Measurements from ENCODE around the gene MACO1.
"Not testable (repeated sequence)": the region's sequence is repeated elsewhere in the genome, so short reads cannot be mapped to it uniquely, and the experiment has no call there.

MACO1 gene

GRCh38 chr1:25435397-25436108, 4.9 kb downstream of the MACO1 start:
- Mint-ChIP-seq H3K27me3 (no peaks in the 10 kb centered on the region), H3K4me1 (peaks cover 62% of the 10 kb centered on the region), H3K27ac (peak overlapping the region; percentile 54), H3K9me3 (no peaks in the 10 kb centered on the region), H3K36me3 (no peaks in the 10 kb centered on the region), H3K4me3 (peak overlapping the region; percentile 32)
- ATAC-seq = no peak

DNA sequence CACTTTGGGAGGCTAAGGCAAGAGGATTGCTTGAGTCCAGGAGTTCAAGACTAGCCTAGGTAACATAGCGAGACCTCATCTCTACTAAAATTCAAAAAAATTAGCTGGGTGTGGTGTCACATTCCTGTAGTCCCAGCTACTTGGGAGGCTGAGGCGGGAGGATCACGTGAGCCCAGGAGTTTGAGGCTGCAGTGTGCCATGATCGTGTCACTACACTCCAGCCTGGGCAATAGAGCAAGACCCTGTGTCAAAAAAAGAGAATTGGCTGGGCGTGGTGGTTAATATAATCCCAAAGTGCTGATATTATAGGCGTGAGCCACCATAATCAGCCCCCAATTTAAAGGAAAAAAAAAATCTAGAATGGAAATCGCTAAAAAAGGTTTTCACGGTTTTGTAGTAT, 7.0 kb downstream of the MACO1 start:
- H3K27ac Mint-ChIP-seq = no peak overlapping the region
- no peak for ATAC-seq
- no peaks in the 10 kb centered on the region for H3K36me3 Mint-ChIP-seq
- peaks cover 68% of the 10 kb centered on the region for H3K4me1 Mint-ChIP-seq
- no peak overlapping the region for H3K4me3 Mint-ChIP-seq
- no peaks in the 10 kb centered on the region for H3K27me3 Mint-ChIP-seq
- no peaks in the 10 kb centered on the region for H3K9me3 Mint-ChIP-seq

GRCh38 chr1:25439287-25439686, 8.6 kb downstream of the MACO1 start:
- ATAC-seq = no peak
- Mint-ChIP-seq H3K4me1 (peaks cover 59% of the 10 kb centered on the region), H3K9me3 (no peaks in the 10 kb centered on the region)

DNA sequence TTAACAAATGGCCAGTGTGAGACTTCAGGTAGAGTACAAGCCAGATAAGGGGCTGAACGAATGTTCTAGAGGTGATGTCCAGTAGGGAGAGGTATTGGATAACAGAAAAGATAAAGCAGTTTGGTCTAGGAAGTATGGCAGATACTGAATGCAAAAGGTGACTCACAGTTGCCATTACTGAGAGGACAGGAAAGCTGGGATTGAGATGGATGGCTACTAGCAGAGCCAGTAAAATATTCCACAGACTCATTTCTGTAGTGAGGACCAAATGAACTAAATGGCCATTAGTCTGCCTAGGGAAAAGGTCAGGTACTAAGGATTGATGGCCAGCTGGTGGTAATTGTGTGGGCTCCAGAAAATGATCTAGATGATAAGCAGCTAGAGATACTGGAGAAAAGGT, 11.5 kb downstream of the MACO1 start:
- no peak overlapping the region for H3K4me3 Mint-ChIP-seq
- no peak for ATAC-seq
- H3K36me3 Mint-ChIP-seq = peaks cover 4% of the 10 kb centered on the region
- no peaks in the 10 kb centered on the region for H3K27me3 Mint-ChIP-seq
- H3K4me1 Mint-ChIP-seq = peaks cover 41% of the 10 kb centered on the region
- H3K9me3 Mint-ChIP-seq = no peaks in the 10 kb centered on the region
- no peak overlapping the region for H3K27ac Mint-ChIP-seq

More at GRCh38 chr1:25439287-25439686, 8.6 kb downstream of the MACO1 start:
- no peaks in the 10 kb centered on the region for H3K36me3 Mint-ChIP-seq
- no peak overlapping the region for H3K4me3 Mint-ChIP-seq
- no peak overlapping the region for H3K27ac Mint-ChIP-seq
- no peaks in the 10 kb centered on the region for H3K27me3 Mint-ChIP-seq

DNA sequence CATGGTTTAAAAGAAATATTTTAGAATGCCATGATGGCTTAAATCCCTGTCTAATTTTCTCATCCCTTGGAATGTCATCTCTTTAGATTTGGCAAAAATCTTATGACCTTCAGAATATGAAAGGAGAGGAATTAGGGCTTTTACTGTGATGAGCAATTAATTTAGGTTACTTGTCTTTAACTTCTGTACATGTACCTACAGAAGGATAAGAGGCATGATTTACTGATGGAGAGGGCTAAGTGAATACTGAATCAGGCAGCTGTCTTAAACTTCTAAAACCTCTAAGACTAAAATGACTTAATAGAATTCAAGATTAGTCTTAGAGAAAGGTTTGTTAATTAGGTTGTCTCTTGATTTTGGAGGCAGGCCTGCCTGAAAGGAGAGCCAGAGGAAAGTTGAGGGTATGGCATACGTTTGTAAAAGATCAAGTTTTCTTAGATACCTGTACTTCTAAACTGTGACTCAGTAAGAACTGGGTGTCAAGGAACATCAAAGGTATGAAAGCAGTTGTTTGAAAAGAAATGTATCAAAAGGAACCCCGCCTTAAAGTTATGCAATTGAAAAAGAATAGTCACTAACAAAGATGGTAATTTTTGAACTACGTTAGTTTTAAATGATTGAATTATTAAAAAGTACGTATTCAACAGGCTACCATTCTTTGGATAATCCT, 12.5 kb downstream of the MACO1 start:
- Mint-ChIP-seq H3K4me3 (no peak overlapping the region), H3K36me3 (peaks cover 6% of the 10 kb centered on the region), H3K27ac (no peak overlapping the region), H3K4me1 (peaks cover 43% of the 10 kb centered on the region), H3K27me3 (no peaks in the 10 kb centered on the region), H3K9me3 (no peaks in the 10 kb centered on the region)
- no peak for ATAC-seq

GRCh38 chr1:25444604-25445003, 13.9 kb downstream of the MACO1 start:
- H3K27me3 Mint-ChIP-seq = not testable (repeated sequence)

GRCh38 chr1:25445993-25446538, 15.4 kb downstream of the MACO1 start:
- Mint-ChIP-seq H3K27me3 (no peaks in the 10 kb centered on the region), H3K4me3 (no peak overlapping the region), H3K4me1 (peaks cover 50% of the 10 kb centered on the region), H3K36me3 (peaks cover 13% of the 10 kb centered on the region), H3K27ac (no peak overlapping the region), H3K9me3 (no peaks in the 10 kb centered on the region)
- no peak for ATAC-seq

More at GRCh38 chr1:25444604-25445003, 13.9 kb downstream of the MACO1 start:
- H3K27ac Mint-ChIP-seq, ATAC-seq, H3K4me3 Mint-ChIP-seq, H3K36me3 Mint-ChIP-seq, H3K9me3 Mint-ChIP-seq: not testable (repeated sequence)
- H3K4me1 Mint-ChIP-seq = peaks cover 43% of the 10 kb centered on the region

DNA sequence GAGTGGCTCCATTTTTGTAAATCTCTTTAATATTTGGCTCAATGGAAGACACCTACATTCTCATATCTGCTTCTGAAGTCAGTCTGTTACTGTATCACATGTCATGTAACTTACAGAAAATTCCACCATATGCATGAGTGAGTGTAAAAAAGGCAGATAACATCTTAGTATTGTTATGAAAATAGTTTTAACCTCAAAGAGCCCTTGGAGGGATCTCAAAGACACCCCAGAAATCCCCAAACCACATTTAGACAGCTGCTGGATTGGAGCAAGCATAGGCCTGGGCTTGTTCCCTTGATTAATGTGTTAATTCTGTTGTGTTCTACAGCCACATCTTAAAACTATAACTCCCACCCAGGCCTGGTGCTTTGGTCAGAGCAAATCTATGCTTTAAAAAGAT, 16.9 kb downstream of the MACO1 start:
- Mint-ChIP-seq H3K4me1 (peaks cover 47% of the 10 kb centered on the region), H3K27ac (peak overlapping the region; percentile 46), H3K9me3 (no peaks in the 10 kb centered on the region)

GRCh38 chr1:25450891-25451290, 20.2 kb downstream of the MACO1 start:
- Mint-ChIP-seq H3K9me3 (no peaks in the 10 kb centered on the region), H3K27ac (no peak overlapping the region), H3K4me1 (peaks cover 38% of the 10 kb centered on the region), H3K4me3 (no peak overlapping the region), H3K36me3 (peaks cover 28% of the 10 kb centered on the region), H3K27me3 (no peaks in the 10 kb centered on the region)
- no peak for ATAC-seq

More for the DNA sequence above, 16.9 kb downstream of the MACO1 start:
- H3K4me3 Mint-ChIP-seq = no peak overlapping the region
- peak; percentile 85 for ATAC-seq
- peaks cover 13% of the 10 kb centered on the region for H3K36me3 Mint-ChIP-seq
- no peaks in the 10 kb centered on the region for H3K27me3 Mint-ChIP-seq

GRCh38 chr1:25451908-25452307, 21.2 kb downstream of the MACO1 start:
- Mint-ChIP-seq H3K27me3 (no peaks in the 10 kb centered on the region), H3K4me3 (no peak overlapping the region), H3K27ac (no peak overlapping the region), H3K4me1 (peaks cover 32% of the 10 kb centered on the region), H3K36me3 (peaks cover 35% of the 10 kb centered on the region), H3K9me3 (no peaks in the 10 kb centered on the region)
- peak; percentile 54 for ATAC-seq

DNA sequence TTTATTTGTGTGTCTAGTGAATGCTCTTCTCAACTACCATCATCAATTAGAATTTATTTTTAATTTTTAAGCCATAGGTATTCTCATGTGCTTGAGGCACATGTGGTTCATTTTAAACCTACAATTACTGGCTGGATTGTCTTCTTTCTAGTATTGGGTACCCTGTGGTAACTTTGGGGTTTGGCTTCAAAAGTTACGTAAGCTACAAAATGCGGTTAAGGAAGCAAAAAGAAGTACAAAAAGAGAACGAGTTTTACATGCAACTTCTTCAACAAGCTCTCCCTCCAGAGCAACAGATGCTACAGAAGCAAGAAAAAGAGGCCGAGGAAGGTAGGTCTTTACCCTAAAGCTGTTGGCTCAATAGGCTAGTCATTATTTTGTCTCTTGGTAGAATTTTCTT, 25.8 kb downstream of the MACO1 start:
- ATAC-seq = no peak
- Mint-ChIP-seq H3K27ac (no peak overlapping the region), H3K27me3 (no peaks in the 10 kb centered on the region), H3K9me3 (no peaks in the 10 kb centered on the region), H3K4me3 (no peak overlapping the region), H3K4me1 (peaks cover 9% of the 10 kb centered on the region), H3K36me3 (peaks cover 60% of the 10 kb centered on the region)

GRCh38 chr1:25458541-25459298, 28.0 kb downstream of the MACO1 start:
- H3K27ac Mint-ChIP-seq = no peak overlapping the region

DNA sequence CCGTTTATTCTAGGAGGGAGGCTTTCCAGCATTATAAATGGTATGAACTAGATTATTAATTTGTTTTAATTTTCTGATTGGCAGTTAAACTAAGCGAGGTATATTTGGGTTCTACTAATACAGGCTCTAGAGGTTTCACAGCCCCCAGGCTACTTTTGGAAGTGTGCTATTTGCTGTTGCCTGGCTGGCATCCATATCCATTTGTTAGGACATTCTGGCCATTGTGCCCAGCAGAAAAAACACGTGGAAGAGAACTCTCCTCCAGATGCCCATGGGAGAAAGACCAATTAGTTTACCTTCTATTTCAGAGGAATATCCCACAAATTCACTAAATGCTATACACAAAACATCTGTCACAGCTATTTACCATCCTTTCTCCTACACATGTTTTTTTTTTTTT, 29.3 kb downstream of the MACO1 start:
- Mint-ChIP-seq H3K4me3 (no peak overlapping the region), H3K36me3 (peaks cover 55% of the 10 kb centered on the region), H3K4me1 (no peaks in the 10 kb centered on the region), H3K27ac (no peak overlapping the region), H3K27me3 (no peaks in the 10 kb centered on the region), H3K9me3 (no peaks in the 10 kb centered on the region)
- no peak for ATAC-seq

More at GRCh38 chr1:25458541-25459298, 28.0 kb downstream of the MACO1 start:
- ATAC-seq = no peak
- peaks cover 66% of the 10 kb centered on the region for H3K36me3 Mint-ChIP-seq
- H3K4me3 Mint-ChIP-seq = no peak overlapping the region
- no peaks in the 10 kb centered on the region for H3K9me3 Mint-ChIP-seq
- H3K4me1 Mint-ChIP-seq = no peaks in the 10 kb centered on the region
- H3K27me3 Mint-ChIP-seq = no peaks in the 10 kb centered on the region

DNA sequence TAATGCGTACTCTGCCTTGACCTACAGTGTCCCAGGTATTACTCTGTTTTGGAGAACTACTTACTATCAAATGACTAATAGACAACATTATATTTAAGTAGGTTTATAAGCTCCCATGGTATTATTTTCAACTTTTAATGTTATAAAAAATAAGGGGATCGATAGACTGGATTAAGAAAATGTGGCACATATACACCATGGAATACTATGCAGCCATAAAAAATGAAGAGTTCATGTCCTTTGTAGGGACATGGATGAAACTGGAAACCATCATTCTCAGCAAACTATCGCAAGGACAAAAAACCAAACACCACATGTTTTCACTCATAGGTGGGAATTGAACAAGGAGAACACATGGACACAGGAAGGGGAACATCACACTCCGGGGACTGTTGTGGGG, 30.1 kb downstream of the MACO1 start:
- H3K27me3 Mint-ChIP-seq, ATAC-seq, H3K4me3 Mint-ChIP-seq, H3K27ac Mint-ChIP-seq, H3K9me3 Mint-ChIP-seq, H3K4me1 Mint-ChIP-seq: not testable (repeated sequence)
- H3K36me3 Mint-ChIP-seq = peaks cover 56% of the 10 kb centered on the region

DNA sequence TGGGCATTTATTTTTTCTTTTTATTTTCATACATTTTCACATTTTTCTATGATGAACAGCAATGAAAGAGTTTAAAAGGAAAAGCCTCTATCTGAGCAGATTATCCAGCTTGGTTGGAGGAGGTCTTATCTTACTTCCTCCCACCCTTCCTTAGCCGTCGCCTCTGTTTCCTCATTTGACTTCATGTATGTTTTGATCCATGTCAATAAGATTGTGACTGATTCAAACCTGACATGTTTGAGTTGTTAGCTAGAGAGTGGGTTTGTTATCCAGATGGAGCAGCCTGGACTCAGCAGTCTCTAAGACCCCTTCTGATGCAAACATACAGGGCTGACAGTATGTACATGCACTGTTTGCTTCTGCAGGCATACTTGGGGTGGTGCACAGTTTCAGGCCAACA, 31.2 kb downstream of the MACO1 start:
- peaks cover 51% of the 10 kb centered on the region for H3K36me3 Mint-ChIP-seq
- H3K27ac Mint-ChIP-seq = no peak overlapping the region
- no peaks in the 10 kb centered on the region for H3K27me3 Mint-ChIP-seq
- H3K4me1 Mint-ChIP-seq = peaks cover 8% of the 10 kb centered on the region
- no peak overlapping the region for H3K4me3 Mint-ChIP-seq
- no peaks in the 10 kb centered on the region for H3K9me3 Mint-ChIP-seq
- no peak for ATAC-seq

Measured in stimulated activated memory B cell treated with anti-CD40 and anti-IgM and Interleukin-4, amounts not matched to agents 10 μg/mL and 1 μg/mL and 100 μg/mL, for 72 hours (primary cell).